ENCODE results near the gene ST6GAL2. TPM values are rescaled to one million over a fixed set of nuclear protein-coding genes. Genes with fewer than 3 reads are reported as not detected.
A peak's percentile ranks its signal among the peaks of the same experiment; 100 is the strongest.

The ST6GAL2 gene
- total RNA-seq, 1 experiment from 2014 or later, result 11.4 TPM

GRCh38 chr2:106797494-106797893, 88.5 kb downstream of the ST6GAL2 start:
- Histone ChIP-seq H2AFZ (ENCODE audit: low read length) (no peak overlapping the region), H3K79me2 (ENCODE audit: low read length) (no peaks in the 10 kb centered on the region), H3K27ac (ENCODE audit: low read length) (no peak overlapping the region), H3K4me1 (ENCODE audit: insufficient read depth, low read length) (0 out of 2 replicates have a peak, but pooled peaks cover 4% of the 10 kb centered on the region), H3K9ac (ENCODE audit: low read length) (no peak overlapping the region), H3K27me3 (ENCODE audit: low read length) (no peaks in the 10 kb centered on the region), H3K4me3 (ENCODE audit: low read length) (no peak overlapping the region), H4K20me1 (ENCODE audit: low read length) (no peaks in the 10 kb centered on the region), H3K36me3 (ENCODE audit: low read depth, low read length) (no peaks in the 10 kb centered on the region), H3K9me2 (replicated peaks; ENCODE audit: low read length) (no peaks in the 10 kb centered on the region), H3F3A (ENCODE audit: low read length, unreplicated experiment) (no peaks in the 10 kb centered on the region), H3K9me3 (ENCODE audit: low read length) (no peaks in the 10 kb centered on the region), H3K4me2 (ENCODE audit: low read length) (no peak overlapping the region)
- ATAC-seq (no peak), DNase-seq (no peak)
- ChIA-PET POLR2A (ENCODE audit: unreplicated experiment) (no interaction called here), CTCF (no interaction called here)
- BruUV-seq (replicated peaks), result no TSS peak
- TF ChIP-seq EZH2 (IDR thresholded peaks at IDR 0.05; ENCODE audit: low read length, unreplicated experiment), result no peak
- no peak for TF ChIP-seq EZH2phosphoT487 (IDR thresholded peaks at IDR 0.05; ENCODE audit: borderline replicate concordance, low read length)
- no peak for TF ChIP-seq CTCF (conservative IDR thresholded peaks at IDR 0.05; ENCODE audit: low read depth, low read length)
- intact Hi-C loops (cut with micrococcal nuclease), result no loop called here

DNA sequence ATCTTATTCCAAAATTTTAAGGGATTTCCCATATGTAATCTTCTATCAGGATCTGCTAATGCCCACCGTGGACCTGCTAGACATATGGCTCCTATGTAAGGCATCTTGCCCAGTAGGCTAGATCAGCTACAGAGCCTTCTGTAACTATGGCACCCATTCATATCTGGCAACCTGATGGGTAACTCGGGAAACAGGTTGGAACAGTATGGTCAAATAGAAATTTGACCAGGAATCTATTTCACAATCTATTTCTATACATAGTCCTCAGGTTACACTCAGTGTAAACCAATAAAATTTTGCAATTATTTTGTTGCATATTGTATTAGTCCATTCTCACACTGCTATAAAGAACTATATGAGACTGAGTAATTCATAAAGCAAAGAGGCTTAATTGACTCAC, 93.3 kb downstream of the ST6GAL2 start:
- Histone ChIP-seq H4K20me1 (ENCODE audit: low read length) (no peaks in the 10 kb centered on the region), H3K27me3 (ENCODE audit: low read length) (no peaks in the 10 kb centered on the region), H3K9ac (ENCODE audit: low read length) (no peak overlapping the region), H3K27ac (ENCODE audit: low read length) (no peak overlapping the region), H3K4me1 (ENCODE audit: insufficient read depth, low read length) (0 out of 2 replicates have a peak, but pooled peaks cover 4% of the 10 kb centered on the region), H3K4me3 (ENCODE audit: low read length) (no peak overlapping the region), H3K9me3 (ENCODE audit: low read length) (no peaks in the 10 kb centered on the region), H2AFZ (ENCODE audit: low read length) (no peak overlapping the region), H3K36me3 (ENCODE audit: low read depth, low read length) (no peaks in the 10 kb centered on the region), H3K9me2 (replicated peaks; ENCODE audit: low read length) (no peaks in the 10 kb centered on the region), H3K4me2 (ENCODE audit: low read length) (no peak overlapping the region), H3K79me2 (ENCODE audit: low read length) (no peaks in the 10 kb centered on the region), H3F3A (ENCODE audit: low read length, unreplicated experiment) (no peaks in the 10 kb centered on the region)
- BruUV-seq (replicated peaks), result no TSS peak
- peak; percentile 22; the same call in 1 of the 2 replicates for ATAC-seq
- intact Hi-C loops (cut with micrococcal nuclease), result no loop called here
- ChIA-PET CTCF (no interaction called here), POLR2A (ENCODE audit: unreplicated experiment) (no interaction called here)
- DNase-seq, result peak; percentile 55
- TF ChIP-seq EZH2 (IDR thresholded peaks at IDR 0.05; ENCODE audit: low read length, unreplicated experiment), result no peak
- no peak for TF ChIP-seq CTCF (conservative IDR thresholded peaks at IDR 0.05; ENCODE audit: low read depth, low read length)
- no peak for TF ChIP-seq EZH2phosphoT487 (IDR thresholded peaks at IDR 0.05; ENCODE audit: borderline replicate concordance, low read length)

GRCh38 chr2:106789185-106789584, 96.8 kb downstream of the ST6GAL2 start:
- H3K79me2 ChIP-seq (ENCODE audit: low read length), result no peaks in the 10 kb centered on the region
- ChIA-PET POLR2A (ENCODE audit: unreplicated experiment) (no interaction called here), CTCF (no interaction called here)
- H3K4me3 ChIP-seq (ENCODE audit: low read length), result no peak overlapping the region
- H3K27ac ChIP-seq (ENCODE audit: low read length), result no peak overlapping the region
- H3K4me2 ChIP-seq (ENCODE audit: low read length), result no peak overlapping the region
- ATAC-seq (no peak), DNase-seq (peak; percentile 32)
- no TSS peak for BruUV-seq (replicated peaks)
- no peak overlapping the region for H3K9ac ChIP-seq (ENCODE audit: low read length)
- no peaks in the 10 kb centered on the region for H4K20me1 ChIP-seq (ENCODE audit: low read length)
- H3K4me1 ChIP-seq (ENCODE audit: insufficient read depth, low read length), result 0 out of 2 replicates have a peak, but pooled peaks cover 4% of the 10 kb centered on the region
- H2AFZ ChIP-seq (ENCODE audit: low read length), result peak overlapping the region; percentile 49; the same call in 1 of the 2 replicates
- no peak for TF ChIP-seq EZH2 (IDR thresholded peaks at IDR 0.05; ENCODE audit: low read length, unreplicated experiment)
- TF ChIP-seq CTCF (conservative IDR thresholded peaks at IDR 0.05; ENCODE audit: low read depth, low read length), result no peak
- TF ChIP-seq EZH2phosphoT487 (IDR thresholded peaks at IDR 0.05; ENCODE audit: borderline replicate concordance, low read length), result no peak
- no peaks in the 10 kb centered on the region for H3K9me2 ChIP-seq (replicated peaks; ENCODE audit: low read length)
- intact Hi-C loops (cut with micrococcal nuclease), result no loop called here
- peaks cover 28% of the 10 kb centered on the region for H3K27me3 ChIP-seq (ENCODE audit: low read length)
- no peaks in the 10 kb centered on the region for H3F3A ChIP-seq (ENCODE audit: low read length, unreplicated experiment)
- no peaks in the 10 kb centered on the region for H3K36me3 ChIP-seq (ENCODE audit: low read depth, low read length)
- no peaks in the 10 kb centered on the region for H3K9me3 ChIP-seq (ENCODE audit: low read length)

Measured in PC-3 (cell line).